ENCODE results near the gene B3GALT6.
"Not testable (repeated sequence)": the region's sequence is repeated elsewhere in the genome, so short reads cannot be mapped to it uniquely, and the experiment has no call there.

The B3GALT6 gene

DNA sequence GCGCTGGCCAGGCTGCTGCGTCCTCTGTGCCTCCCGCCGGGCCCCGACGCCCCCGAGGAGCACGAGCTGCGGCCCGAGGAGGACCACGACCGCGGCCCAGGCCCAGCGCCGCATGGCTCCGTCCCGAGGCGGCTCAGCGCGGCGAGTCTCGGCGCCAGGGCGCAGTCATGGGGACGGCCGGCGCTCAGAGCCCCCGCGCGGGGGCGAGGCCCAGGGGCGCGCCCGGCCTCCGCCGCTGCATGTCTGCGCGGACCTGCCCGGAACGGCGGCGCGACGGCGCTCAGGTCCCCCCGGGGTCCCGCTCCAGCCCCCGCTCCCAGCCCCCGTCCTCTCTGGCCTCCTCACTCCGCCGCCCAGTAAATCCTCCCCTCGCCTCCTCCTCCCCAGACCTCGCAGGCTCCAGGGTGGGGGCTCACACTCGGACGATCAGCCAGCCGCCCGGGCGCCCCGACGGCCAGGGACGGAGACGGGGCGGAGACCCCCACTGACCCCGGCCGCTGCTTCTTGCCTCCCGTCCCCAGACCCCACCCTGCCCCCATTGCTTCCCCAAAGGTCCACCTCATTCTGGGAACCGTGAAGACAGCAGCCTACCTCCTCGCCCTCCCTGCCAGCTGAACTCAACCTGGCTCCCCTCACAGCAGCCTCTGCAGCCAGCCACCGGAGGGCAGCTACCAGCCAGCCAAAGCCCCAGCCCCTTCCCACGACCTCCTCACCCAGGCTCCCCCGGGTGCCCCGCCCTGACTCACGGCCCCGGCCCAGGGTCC is 14.7 kb downstream of the B3GALT6 start, which contains the start of gene C1QTNF12:
Gene C1QTNF12 (minus strand): TSS at position 146 of the 764 bp plus-strand sequence. CDS start 32 bp downstream, at position 114.
- no peak for DNase-seq

DNA sequence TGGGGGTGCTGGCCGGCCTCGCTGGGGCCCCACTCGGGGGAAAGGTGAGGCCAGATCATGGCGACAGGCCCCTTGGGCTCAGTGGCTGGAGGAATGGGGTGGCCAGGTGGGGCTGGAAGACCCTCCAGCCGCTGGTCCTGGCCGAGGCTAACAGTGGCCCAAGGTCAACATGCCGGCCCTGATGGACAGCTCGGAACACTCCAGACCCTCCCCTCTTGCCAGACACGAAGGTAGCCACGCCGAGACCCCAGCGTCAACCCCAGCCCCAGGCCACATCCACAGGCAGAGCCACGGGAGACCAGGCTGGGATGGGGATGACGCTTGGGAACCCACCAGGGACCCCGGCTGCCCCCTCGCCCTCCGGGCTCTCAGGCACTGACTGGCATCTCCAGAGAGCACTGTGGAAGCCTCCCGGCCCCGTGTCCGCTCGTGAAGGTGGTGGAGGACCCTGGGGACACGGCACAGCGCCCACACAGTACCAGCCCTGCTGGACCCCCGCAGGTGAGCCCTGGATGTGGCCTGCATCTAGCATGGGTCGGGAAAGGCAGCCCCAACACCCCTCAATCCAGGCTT is 15.4 kb downstream of the B3GALT6 start:
- no peak for DNase-seq

DNA sequence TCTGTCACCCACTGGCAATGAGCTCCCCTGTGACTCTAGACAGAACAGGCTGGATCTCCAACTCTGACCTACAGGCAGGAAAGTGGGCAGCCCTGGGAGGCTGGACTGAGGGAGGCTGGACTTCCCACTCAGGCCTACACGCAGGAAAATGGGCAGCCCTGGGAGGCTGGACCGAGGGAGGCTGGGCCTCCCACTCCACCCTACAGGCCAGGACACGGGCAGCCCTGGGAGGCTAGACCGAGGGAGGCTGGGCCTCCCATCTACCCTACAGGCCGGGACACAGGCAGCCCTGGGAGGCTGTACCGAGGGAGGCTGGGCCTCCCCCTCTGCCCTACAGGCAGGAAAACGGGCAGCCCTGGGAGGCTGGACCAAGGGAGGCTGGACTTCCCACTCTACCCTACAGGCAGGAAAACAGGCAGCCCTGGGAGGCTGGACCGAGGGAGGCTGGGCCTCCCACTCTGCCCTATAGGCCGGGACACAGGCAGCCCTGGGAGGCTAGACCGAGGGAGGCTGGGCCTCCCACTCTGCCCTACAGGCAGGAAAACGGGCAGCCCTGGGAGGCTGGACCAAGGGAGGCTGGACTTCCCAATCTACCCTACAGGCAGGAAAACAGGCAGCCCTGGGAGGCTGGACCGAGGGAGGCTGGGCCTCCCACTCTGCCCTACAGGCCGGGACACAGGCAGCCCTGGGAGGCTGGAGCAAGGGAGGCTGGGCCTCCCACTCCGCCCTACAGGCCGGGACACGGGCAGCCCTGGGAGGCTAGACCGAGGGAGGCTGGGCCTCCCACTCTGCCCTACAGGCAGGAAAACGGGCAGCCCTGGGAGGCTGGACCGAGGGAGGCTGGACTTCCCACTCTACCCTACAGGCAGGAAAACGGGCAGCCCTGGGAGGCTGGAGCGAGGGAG is 16.2 kb downstream of the B3GALT6 start:
- DNase-seq: not testable (repeated sequence)

DNA sequence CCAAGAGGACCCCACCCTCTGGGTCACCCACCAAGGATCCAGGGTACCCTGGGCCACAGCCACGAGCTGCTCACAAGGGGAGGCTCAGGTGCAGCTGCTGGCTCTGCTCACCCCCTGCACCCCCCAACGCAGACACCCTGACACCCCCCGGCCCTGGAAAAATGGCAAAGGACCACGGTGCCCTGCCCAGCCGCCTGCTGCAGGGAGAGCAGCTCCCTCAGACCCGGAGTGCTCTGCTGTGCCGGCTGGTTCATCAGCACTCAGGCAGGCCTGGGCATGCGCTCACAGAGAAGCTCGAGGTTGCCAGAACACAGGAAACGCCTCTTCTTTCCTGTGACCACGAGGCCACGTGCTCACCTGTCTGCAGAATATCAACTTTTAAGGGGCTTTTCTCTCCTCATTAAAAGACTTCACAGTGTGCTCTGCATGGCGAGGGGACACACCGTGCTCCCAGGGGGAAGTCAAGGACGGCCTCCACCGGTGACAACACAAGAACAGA is 18.8 kb downstream of the B3GALT6 start:
- peak; percentile 77 for DNase-seq

DNA sequence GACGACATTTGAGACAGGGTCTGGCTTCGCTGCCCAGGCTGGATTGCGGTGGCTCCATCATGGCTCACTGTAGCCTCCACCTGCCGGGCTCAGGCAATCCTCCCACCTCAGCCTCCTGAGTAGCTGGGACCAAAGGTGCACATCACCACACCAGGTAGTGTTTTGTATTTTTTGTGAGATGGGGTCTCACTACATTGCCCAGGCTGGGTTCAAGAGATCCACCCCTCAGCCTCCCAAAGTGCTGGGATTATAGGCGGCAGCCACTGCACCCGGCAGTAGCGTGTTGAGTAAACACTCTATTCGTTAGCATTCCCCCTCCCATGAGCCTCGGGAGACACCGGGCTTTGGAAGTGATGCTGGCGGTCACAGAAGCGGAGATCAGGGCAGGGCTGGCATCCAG is 21.3 kb downstream of the B3GALT6 start:
- DNase-seq: no peak

DNA sequence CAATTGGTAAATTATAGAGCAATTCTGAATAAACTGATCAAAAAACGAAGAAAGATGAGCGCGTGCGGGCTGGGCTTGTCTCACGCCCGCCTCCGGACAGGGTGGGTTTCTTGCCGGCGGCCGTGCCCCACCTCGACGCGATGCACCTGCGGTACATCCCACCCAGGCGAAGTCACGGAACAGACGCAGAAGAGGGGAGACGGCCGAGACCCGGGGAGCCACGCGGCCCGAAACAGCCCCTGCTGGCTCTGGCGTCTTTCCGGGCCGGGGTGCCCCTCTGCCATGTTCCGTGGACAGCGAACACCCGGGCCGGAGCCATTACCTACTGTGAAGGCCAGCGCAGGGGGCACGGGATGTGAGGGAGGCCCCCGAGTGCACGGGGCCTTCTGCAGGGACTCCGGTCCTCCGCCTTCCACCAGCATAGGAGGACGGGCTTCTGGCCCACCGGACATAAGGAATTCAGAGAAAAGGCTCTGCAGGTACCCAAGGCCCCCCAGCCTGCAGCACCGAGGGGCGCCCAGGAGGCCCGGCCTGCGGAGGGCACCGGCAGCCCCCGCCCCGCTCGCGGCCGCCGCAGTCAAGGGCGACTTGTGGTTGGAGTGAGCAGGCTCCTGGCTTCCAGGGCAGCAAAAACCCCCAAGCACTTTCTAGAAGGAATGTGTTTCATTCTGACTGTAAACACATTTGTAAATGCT is 22.1 kb downstream of the B3GALT6 start:
- no peak for DNase-seq

DNA sequence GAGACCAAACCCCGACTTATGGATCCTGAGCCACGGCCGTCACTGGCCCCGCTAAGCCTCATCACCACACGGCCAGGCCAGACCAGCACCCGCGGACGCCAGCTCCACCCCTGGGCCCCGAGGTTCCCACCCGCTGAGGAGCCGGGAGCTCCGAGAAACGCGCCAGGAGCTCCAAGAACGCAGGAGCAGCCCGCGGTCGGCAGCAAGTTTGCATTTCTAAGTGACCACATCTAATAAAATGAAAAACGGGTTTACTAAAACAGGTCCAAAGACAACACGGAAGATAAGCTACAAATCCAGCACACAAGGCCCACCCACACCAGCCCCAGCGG is 22.6 kb downstream of the B3GALT6 start:
- no peak for DNase-seq

DNA sequence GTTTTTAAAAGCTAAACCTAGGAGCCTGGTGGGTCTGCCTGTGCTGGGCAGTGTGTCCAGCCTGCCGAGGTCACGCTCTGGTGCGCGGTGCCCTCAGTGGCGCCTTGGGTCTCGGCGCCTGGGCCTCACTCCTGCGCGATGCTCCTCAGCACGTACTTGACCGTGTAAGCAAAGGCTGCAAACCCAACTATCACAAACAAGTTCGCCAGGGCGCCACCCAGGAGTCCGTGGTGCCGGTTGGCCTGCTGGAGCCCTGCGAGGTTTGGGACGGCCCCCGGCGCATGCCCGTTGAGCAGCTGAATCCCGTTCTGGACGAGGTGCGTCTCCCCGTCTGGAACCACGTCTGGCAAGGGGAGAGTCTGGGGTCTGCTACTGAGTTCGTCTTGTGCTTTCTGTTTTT is 23.0 kb downstream of the B3GALT6 start:
- no peak for DNase-seq

DNA sequence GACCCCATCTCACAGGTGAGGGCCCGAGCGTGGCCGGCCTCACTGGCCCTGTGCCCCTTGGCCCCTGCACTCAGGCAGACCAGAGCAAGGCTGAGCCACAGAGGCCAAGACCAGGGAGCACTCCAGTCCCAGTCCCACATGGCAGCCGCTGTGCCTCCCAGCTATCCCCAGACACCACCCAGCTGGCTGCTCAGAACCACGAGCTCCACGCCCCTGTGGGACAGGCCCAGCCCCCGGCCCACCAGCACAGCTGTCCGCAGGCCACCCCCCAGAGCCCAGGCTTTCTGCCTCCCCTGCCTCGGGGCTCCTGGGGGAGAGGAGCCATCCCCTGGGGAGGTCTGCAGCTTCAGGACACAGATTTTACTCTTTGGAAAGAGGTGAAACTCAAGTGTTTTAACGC is 23.6 kb downstream of the B3GALT6 start:
- no peak for DNase-seq

DNA sequence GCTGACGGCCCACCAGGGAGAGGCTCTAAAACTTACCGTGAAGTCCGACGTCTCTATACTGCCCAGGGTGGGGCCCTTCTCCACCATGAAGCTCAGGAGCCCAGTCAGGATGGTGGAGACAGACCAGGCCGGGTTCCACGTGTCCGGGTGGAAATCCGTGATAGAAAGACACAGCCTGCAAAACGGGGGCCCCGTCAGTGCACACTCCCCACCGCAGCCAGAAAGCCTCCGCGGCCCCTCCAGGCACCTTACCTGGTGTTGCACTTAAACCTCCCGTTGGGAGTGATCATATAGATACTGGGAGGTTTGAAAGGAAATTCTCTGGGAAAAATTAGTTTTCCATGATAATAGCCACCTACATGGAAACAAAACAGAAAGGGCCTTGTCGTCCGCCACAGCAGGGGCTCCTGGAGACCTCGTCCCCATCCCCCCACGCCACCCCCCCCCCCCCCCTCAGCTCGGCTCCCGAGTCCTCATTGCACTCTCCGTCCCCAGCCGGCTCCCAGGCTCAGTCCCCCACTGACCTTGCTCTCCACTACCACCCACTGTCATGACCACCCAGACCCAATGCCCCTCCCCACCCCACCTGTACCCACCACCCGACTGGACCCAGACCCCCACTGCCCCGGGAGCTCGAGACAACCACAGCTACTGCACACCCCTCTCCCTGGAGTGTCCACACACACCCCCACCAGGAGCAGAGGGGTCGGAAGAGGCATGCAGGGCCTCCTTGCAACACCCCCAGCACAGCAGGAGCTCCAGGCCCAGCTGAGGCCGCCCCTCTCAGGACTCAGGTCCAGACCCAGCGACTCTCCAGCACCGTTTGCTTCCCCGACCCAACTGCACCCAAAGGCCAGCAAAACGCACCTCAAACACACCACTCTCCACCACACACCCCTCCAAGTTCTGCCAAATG is 25.2 kb downstream of the B3GALT6 start:
- no peak for DNase-seq

DNA sequence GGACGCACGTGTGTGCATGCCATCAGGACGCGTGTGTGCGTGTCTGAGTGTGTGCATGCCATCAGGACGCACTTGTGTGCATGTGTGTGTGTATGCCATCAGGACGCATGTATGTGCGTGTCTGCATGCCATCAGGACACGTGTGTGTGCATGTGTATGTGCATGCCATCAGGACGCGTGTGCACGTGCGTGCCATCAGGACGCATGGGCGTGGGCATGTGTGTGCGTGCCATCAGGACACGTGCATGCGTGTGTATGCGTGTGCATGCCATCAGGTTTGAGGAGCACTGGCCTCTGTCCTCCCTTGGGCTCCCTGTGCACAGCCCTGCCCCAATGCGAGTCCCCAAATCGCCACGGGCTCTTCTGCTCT is 27.1 kb downstream of the B3GALT6 start:
- no peak for DNase-seq

DNA sequence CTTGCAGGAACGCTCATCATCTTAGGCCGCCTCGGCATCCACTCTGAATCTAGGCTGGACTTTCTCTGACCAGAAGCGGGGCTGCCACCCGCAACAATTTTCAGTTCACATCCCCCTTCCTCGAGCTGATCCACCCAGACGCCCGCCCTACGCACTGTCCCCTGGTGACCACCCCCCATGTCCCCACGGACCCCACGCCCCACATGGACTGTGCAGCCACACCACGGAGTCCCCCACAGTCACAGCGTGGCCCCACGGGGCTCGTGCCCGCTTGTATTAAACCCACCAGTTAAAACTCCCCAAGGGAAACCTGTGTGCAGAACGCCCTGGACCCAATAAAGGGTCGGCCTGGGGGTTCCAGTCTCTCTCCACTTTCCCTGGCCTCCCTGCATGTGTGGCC is 27.5 kb downstream of the B3GALT6 start:
- no peak for DNase-seq

DNA sequence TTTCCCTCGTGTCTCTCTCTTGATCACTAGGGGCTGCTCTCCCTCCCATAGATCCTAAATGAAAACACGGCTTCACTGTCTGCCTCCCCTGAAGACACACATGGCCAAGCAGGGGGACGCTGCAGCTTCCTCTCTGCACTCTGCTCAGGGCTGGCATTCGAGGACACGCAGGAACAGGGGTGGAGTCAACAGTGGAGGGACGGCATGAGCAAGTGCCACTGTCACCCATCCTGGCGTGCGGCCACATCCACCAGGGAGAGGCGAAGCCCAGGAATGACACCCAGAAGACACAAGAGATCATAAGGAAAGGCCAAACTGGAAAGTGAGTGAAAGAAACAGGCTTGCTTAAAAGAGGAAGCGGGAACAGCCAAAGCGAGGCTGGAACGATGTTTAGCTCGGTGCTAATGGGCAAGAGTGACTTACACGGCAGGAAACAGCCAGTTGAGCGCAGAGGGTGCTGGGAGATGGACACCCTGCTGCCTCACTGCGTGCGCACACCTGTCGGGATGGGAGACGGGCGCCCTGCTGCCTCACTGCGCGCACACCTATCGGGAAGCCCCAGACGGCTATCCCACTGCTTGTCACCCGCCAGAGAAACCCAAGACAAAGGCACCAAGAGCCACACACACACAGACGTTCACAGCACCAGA is 28.0 kb downstream of the B3GALT6 start:
- DNase-seq: no peak

DNA sequence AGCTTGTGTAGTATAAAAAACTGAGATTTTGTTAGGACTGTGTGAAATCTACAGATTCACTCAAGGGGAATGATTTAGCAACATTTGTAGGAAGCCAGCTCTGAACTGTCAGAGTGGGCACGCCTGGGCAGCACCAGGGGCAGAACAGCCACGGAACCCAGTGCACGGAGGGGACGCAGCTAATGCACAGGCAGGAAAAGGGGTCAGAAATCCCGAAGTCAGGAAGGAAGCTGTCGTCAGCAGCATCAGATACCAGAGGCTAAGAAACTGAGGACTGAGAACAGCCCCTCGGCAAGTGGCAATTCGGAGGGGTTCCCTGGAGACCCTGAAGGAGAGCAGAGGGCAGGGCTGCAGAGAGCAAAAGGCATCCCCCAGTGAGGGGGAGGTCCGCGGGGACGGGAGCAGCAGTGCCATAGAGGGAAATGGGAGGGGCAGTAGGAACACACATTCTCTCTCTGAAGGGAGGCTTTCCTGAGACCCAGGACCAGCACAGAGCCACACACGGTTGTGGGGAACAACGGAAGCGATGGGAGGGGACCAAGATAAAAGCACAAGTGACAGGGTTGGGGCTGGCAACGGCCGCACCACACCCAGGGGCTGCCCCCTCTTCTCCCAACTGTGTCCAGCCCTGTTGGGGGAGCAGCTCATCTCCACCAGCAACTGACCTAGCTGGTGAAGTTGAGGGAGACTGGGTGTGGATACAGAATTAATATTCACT is 29.0 kb downstream of the B3GALT6 start:
- no peak for DNase-seq

DNA sequence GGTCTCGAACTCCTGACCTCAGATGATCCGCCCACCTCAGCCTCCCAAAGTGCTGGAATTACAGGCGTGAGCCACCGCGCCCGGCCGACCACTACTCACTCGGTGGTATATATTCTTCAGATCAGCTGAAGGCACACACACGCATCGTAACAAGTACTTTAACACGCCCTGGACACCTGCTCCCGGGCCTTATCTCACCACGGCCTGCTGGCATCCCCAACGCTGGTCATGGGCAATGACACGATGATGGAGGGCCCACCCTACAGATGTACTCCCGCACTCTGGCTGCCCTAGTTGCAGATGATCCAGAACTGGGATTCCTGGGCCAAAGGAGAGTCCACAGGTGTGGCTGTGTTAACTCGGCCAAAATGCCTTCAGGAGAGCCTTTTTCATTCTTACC is 30.0 kb downstream of the B3GALT6 start:
- no peak for DNase-seq

DNA sequence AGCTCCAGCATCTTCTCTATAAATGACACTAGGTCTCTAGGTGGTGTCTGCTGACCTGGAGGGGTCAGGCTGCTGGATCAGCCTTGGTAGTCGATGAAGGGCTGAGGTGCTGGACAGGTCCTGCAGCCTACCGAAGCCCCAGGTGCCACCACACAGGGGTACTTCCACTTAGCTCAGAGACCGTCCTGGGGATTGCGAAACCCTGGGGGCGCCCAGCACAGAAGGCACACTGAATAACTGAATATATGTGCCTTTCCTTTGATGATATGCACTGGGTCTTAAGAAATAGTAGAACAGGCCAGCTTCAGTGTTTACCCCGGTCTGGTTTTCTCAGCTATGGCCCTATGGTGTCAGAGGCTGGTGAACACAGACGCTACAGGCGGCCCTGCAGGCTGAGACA is 30.7 kb downstream of the B3GALT6 start:
- no peak for DNase-seq

DNA sequence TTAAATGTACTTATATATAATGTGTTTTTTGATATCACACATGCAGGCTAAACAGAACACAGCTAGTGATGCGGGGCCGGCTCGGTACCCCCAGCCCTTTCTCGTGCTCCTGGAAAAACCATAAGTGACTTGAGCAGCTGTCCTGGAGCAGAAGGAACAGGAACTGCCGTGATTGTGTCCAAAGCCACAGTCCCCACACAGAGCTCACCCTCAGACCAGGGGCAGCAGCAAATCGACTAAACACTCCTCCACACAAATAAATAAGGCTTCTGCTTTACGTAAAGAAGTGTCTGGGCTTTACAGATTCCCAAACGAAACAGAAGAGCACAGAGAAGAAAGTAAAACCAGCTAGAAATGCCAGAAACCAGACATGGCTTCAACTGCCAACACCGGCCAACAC is 32.0 kb downstream of the B3GALT6 start:
- DNase-seq: no peak

DNA sequence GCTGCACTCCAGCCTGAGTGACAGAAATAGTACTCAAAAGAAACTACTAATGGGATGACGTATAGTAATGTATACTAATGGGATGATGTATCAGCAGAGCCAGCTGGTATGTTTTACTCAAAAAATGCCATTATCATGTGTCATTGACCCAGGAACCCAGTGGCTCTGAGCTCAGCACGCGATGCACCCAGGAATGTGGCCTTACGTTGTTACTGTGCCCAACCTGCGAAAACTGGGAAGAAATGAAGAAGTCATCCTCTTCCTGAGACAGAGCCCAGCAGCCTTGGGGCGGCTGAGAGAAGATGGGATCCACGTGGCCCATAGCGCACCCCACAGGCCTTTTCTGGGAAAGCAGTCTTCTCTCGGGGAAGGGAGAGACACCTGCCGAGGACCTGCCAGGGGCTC is 32.8 kb downstream of the B3GALT6 start:
- DNase-seq: no peak

DNA sequence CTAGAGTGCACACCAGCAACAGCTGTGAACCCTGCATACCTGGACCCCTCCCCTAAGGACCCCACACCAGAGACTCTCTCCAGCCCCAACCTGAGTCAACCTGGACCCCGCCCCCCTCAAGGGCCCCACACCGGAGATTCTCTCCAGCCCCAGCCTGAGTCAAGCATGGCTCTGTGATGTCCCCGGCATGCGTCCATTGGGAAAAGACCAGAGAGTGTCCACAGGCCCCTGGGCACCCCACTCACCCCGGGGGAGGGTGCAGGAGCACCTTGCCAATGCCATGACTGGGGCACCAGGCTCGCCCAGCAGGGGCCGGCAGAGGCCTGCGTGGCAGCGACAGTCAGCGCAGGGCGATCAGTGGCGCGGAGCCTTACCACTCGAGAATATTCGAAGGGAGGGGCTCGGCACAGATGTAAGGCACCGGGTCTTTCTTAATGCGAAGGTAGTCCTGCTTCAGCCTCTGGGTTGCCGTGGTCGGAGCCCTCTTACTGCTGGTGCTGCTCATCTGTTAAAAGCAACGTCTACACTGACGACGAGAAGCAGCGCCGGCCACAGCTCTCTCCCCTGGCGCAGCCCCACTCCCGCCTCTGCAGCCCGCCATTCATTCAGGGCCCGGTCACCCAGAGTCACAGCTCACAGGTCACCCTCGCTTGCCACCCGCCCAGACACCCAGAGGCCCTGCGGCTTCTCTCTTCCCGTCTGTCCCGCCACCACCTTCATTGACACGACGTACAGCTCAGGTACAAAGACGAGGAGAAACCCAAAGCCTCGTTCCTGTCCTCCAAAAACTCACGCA is 35.6 kb downstream of the B3GALT6 start:
- DNase-seq: no peak

DNA sequence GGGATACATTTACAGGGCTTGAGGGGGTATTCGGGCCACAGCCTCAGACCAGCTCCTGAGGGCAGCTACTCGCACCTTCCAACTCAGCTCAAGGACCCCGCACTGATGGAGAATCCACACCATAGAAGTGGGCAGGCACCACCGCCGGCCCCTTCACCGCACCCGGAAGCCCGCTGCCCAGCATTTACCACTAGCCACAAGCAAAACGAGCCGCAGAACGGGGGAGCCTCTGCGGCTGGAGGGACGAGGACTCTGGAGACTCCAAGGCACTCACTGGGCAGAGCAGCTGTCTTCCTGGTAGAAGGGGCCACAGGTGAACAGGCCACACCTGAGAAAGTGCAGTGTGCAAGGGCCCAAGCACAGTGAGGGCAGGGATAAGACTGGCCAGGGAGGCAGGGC is 36.2 kb downstream of the B3GALT6 start:
- DNase-seq: no peak
